HG03139 (cell line): Measurements from ENCODE around the gene ARMH4.

Experiments
- ATAC-seq: cut with Tn5 transposase; IDR thresholded peaks from one replicate; pipeline ENCODE4 v1.9.1; 2021; ENCODE audit not compliant: unreplicated experiment

Gene ARMH4

DNA sequence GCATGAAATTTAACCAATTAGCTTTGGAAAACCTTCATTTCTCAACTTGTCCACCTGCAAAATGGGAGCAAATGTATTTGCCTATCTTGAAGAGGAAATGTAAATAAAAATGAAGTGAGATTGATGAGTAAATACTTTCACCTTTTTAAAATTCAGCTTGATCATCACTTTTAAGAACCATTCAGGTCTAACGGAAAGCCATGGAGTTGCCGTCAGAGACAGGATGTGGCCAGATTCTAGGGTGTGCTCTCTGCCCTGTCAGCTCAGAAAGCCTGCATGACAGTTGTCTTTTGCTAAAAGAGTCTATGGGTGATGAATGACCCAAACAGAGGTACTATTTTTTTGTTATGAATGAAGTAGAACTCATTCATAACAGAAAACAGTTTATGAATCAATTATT, 181.8 kb downstream of the ARMH4 start:
- no peak for ATAC-seq

DNA sequence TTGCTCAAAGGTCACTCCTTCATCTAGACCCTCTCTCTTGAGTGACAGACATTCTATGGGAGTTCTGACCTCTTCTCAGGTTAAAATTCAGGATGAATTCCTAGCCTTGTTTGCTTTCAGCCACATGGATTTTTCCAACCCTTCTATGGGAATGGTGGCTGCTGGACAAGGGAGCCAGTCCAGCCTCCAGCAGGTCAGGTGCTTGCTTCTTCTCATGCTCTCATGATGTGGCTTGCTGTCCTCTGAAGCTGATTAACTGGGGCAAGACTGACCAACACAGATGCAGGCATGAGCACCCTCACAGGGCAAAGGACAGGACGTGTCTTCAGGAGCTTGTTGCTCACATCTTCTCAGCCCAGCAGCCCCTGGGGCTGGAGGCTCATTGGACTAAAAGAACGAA, 188.9 kb downstream of the ARMH4 start:
- no peak for ATAC-seq

DNA sequence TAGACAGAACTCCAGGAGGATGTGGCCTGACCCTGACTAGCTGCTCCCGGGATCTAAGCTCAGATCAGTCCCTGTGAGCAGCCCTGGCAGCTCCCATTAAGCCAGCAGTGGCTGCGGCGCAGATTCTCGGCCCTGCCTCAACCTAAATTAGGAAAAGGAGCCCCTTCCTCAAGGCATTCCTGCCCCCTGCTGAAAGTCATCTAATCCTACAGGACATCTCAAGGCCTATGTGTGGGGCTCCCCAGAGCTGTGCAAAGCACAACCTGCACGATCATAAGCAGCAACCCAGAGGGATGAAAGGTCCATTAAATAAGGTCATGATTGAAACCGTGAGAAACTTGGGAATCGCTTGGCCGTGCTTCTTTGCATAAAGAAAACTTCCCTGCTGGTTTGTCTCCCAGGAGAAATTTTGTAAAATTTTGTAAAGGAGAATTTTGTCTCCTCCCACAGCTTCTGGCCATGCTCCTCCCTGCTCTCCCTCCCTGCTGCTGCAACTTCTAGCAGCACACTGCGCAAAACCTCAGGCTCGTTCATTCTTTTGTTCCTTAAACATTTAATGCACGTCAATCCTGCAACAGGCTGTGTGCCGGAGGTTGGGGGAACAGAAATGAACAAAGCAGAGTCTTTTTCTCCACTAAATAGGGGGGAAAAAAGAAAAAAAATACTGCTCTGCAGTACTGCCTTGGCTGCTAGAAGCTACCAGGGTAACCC, 189.5 kb downstream of the ARMH4 start:
- no peak for ATAC-seq

DNA sequence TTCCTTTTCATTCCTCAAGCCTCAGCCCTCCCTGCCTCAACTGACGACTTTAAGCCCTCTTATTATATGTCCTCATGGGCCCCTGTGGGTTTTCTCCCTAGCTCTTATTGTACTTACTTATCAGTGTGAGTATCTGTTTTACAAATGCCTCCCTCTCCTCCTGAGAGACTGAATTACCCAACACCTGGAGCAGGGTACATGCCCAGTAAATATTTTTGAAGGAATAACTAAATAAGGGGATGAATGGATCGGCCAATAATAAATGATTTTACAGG, 190.3 kb downstream of the ARMH4 start:
- no peak for ATAC-seq

DNA sequence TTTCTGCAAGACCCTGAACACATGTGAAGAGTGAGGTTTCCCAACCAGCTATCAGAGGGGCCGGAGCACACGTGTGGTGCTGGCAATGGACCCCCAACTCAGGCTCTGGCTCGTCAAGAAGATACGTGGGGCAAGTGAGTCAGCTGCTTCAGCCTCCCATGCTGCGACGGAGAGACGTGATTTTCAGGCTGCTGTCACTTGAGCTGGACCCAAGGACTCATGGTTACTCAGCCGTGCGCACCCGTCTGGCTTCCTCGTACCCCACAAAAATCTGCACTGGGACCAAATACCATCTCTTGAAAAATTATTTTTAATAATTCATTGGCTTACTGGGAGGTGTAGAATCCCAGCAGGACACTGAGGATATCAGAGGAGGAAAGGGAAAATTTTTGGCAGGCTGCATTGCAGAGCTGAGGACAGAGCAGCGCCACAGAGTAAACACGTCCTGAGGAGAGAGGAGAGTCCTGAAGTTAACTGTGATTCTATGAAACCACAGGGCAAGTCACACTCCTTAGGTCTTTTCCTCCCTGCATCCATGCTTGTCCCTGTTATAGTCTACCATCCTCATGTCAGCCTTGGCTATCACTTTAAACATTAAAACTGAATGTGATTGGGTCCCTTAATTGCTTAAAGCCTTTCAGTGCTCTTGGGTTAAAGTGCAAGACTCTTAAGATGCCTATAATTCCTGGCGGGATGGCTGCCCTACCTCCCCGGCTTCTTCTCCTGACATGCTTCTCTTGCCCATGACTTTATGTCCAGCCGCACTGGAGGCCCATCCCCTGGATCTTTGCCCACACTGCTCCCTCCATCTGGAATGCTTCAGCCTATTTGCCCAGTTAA, 190.8 kb downstream of the ARMH4 start:
- ATAC-seq, result no peak

DNA sequence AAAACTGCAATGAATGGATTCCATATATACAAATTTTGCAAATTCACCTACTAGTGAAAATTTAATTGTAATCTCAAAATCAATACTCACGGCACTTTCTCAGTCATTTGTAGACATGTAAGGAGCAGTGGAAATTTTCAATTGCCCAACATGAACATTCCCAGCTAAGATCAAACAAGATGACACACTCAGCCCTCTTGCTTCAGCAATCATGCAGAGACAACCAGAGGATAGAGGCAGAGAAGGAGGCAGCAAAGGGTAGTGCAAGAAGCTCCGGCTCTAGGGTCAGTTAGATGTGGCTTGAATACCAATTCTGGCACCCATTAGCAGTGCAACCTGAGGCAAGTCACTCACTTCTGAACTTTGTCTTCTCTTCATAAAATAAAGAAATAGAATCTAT, 194.6 kb downstream of the ARMH4 start:
- no peak for ATAC-seq
